B cell (primary cell): ENCODE measurements around the gene GPC3. TPM values are rescaled to one million over a fixed set of nuclear protein-coding genes. Genes with fewer than 3 reads are reported as not detected.

Experiments
- ATAC-seq: fragments of 200-7000 bp; cut with Tn5 transposase; one replicate; pipeline ENCODE4 v1.10.0; 2021; ENCODE audit warnings: low read depth, mild to moderate bottlenecking, moderate number of reproducible peaks, moderate library complexity
- CTCF ChIA-PET: fragments of 350-600 bp; sonication (Branson Sonifier 250); formaldehyde crosslinking; loops from one replicate; lab custom pipeline; 2021; ENCODE audit warnings: antibody characterized with exemption, inconsistent platforms; lab: Charles Lee
- POLR2A ChIA-PET: fragments of 350-600 bp; sonication (Branson Sonifier 250); formaldehyde crosslinking; loops from one replicate; lab custom pipeline; 2021; ENCODE audit warnings: antibody characterized with exemption; lab: Charles Lee
- DNase-seq: peaks from one replicate; pipeline ENCODE4 v3.0.0; 2013
- H2AFZ ChIP-seq: 2 replicates; pipeline ENCODE4 v1.6.1; 2012; ENCODE audit warnings: mild to moderate bottlenecking, low read depth, low read length; ENCODE audit not compliant: insufficient read depth, poor library complexity, severe bottlenecking
- H3K27ac ChIP-seq, 2 donors: 1 replicate in 1 of 2; 2 replicates in 1 of 2; pipeline ENCODE4 v1.5.1; 2012 to 2013; ENCODE audit warnings: low read length in 2 of 2, mild to moderate bottlenecking in 2 of 2, moderate library complexity in 1 of 2
- H3K27me3 ChIP-seq, 4 experiments: fragments of 200-600 bp in 1 of 4; sonication (generic) in 1 of 4; replicated peaks in 1 of 4; 1 replicate in 2 of 4; 2 replicates in 2 of 4; pipeline versions ENCODE4 v1.6.1 to v1.7.0; 2013 to 2016; ENCODE audit warnings: low read length in 3 of 4, mild to moderate bottlenecking in 2 of 4, mixed read lengths in 1 of 4, moderate library complexity in 1 of 4; ENCODE audit not compliant: insufficient read depth in 4 of 4, control insufficient read depth in 3 of 4; ENCODE audit errors: control extremely low read depth in 1 of 4
- H3K36me3 ChIP-seq, 2 experiments: replicated peaks in 1 of 2; 1 replicate in 1 of 2; 2 replicates in 1 of 2; pipeline versions ENCODE4 v1.6.1 to v1.7.1; 2013; ENCODE audit warnings: low read length in 1 of 2; ENCODE audit not compliant: insufficient read depth in 2 of 2, control insufficient read depth in 1 of 2; ENCODE audit errors: control extremely low read depth in 1 of 2, extremely low read depth in 1 of 2
- H3K4me1 ChIP-seq, 2 donors: fragments of 200-600 bp in 1 of 2; sonication (generic) in 1 of 2; 1 replicate in 1 of 2; 2 replicates in 1 of 2; pipeline versions ENCODE4 v1.5.1 to v1.6.1; 2013 to 2017; ENCODE audit warnings: low read length in 2 of 2; ENCODE audit not compliant: control insufficient read depth in 2 of 2, insufficient read depth in 2 of 2
- H3K4me2 ChIP-seq: replicated peaks from 2 replicates; pipeline ENCODE3; 2012; ENCODE audit warnings: mild to moderate bottlenecking, low read depth, low read length; ENCODE audit not compliant: poor library complexity, severe bottlenecking
- H3K4me3 ChIP-seq, 5 experiments: fragments of 200-600 bp in 1 of 5; sonication (generic) in 1 of 5; 1 replicate in 3 of 5; 2 replicates in 2 of 5; pipeline versions ENCODE4 v1.5.1 to v1.7.0; 2011 to 2016; ENCODE audit warnings: low read length in 4 of 5, mild to moderate bottlenecking in 4 of 5, low read depth in 2 of 5, control low read depth in 1 of 5, moderate library complexity in 1 of 5; ENCODE audit not compliant: insufficient read depth in 1 of 5; ENCODE audit errors: control extremely low read depth in 1 of 5, extremely low read depth in 1 of 5
- H3K79me2 ChIP-seq: fragments of 200-600 bp; sonication (generic); one replicate; pipeline ENCODE4 v1.6.0; 2016; ENCODE audit warnings: low read length; ENCODE audit not compliant: control insufficient read depth, insufficient read depth
- H3K9ac ChIP-seq: fragments of 200-600 bp; sonication (generic); 2 replicates; pipeline ENCODE4 v1.6.1; 2017; ENCODE audit warnings: mild to moderate bottlenecking, low read length, moderate library complexity
- H3K9me3 ChIP-seq, 3 donors: one replicate each; pipeline versions ENCODE4 v1.6.1 to v1.7.1; 2013; ENCODE audit warnings: low read length in 2 of 3; ENCODE audit not compliant: control insufficient read depth in 2 of 3, insufficient read depth in 1 of 3; ENCODE audit errors: control extremely low read depth in 1 of 3
- H4K20me1 ChIP-seq: 2 replicates; pipeline ENCODE4 v1.6.0; 2012; ENCODE audit warnings: mild to moderate bottlenecking, low read length; ENCODE audit not compliant: insufficient read depth, control insufficient read depth, poor library complexity, severe bottlenecking
- H3K27ac Mint-ChIP-seq: one replicate; pipeline ENCODE4 v1.8.0; 2021; ENCODE audit warnings: mixed read lengths
- H3K27me3 Mint-ChIP-seq: one replicate; pipeline ENCODE4 v1.8.0; 2021; ENCODE audit warnings: mixed read lengths
- H3K4me1 Mint-ChIP-seq: one replicate; pipeline ENCODE4 v1.8.0; 2021; ENCODE audit warnings: mixed read lengths
- H3K4me3 Mint-ChIP-seq: one replicate; pipeline ENCODE4 v1.8.0; 2021; ENCODE audit warnings: mixed read lengths
- H3K9me3 Mint-ChIP-seq: one replicate; pipeline ENCODE4 v1.8.0; 2022; ENCODE audit warnings: mixed read lengths; ENCODE audit not compliant: insufficient read depth
- CTCF ChIP-seq: fragments of 200-600 bp; IDR thresholded peaks from one replicate; pipeline ENCODE4 v1.8.0; 2022; ENCODE audit warnings: antibody characterized with exemption, mild to moderate bottlenecking
- EZH2 ChIP-seq: IDR thresholded peaks from 2 replicates; pipeline ENCODE4 v1.6.1; 2012; ENCODE audit warnings: borderline replicate concordance, low read depth, mild to moderate bottlenecking, moderate library complexity, low read length; ENCODE audit not compliant: insufficient read depth, poor library complexity, severe bottlenecking
- WGBS: methylation state at CpG from one replicate; pipeline ENCODE4 v1.1.5; 2013; ENCODE audit warnings: missing lambda C conversion rate; ENCODE audit not compliant: insufficient coverage; 5-methylcytosine and 5-hydroxymethylcytosine counted together
- intact Hi-C: fragments of 100-400 bp; cut with micrococcal nuclease; formaldehyde crosslinking; loops from one replicate; pipeline ENCODE4 v1.10.0; 2022
- polyA plus RNA-seq: library from polyadenylated mRNA; depleted of rRNA; stranded (reverse); fragments of >200 nt; gene quantifications from 2 replicates; pipeline ENCODE4 v1.2.3, GENCODE V29; 2012
- total RNA-seq, 2 donors: library from RNA; stranded (reverse); fragments of 120-200 nt in 1 of 2; gene quantifications; 1 replicate in 1 of 2; 2 replicates in 1 of 2; pipeline versions ENCODE4 v1.2.3 to v1.2.4, GENCODE V29; 2013 to 2022

Gene GPC3
- total and polyA plus RNA-seq, 2 donors (not counting 1 experiment from before 2014, with no cell fraction given), result not detected

- H3K9me3 Mint-ChIP-seq, result no peaks in the 10 kb centered on the region
- H3K27me3 Mint-ChIP-seq, result no peaks in the 10 kb centered on the region
- no peak overlapping the region for H3K4me3 ChIP-seq
- no peak overlapping the region for H2AFZ ChIP-seq
- WGBS, result no CpG with 5 or more reads among the region's 3 CpGs
- DNase-seq (no peak), ATAC-seq (no peak)
- no peaks in the 10 kb centered on the region for H3K36me3 ChIP-seq
- H3K4me1 ChIP-seq, result peaks cover 6 to 10% of the 10 kb centered on the region in 2 donors
- intact Hi-C loops, result loop anchor here (10.0 kb wide), 1 partner anchor 465 kb away; no protein-coding TSS in a partner anchor
- no peaks in the 10 kb centered on the region for H3K9me3 ChIP-seq
- POLR2A ChIA-PET, result no interaction called here
- no peak overlapping the region for H3K9ac ChIP-seq
- no peak overlapping the region for H3K4me2 ChIP-seq
- H3K27ac Mint-ChIP-seq, result no peak overlapping the region
- no peak overlapping the region for H3K4me3 Mint-ChIP-seq
- no peak overlapping the region for H3K27ac ChIP-seq
- TF ChIP-seq CTCF (no peak), EZH2 (no peak)
- CTCF ChIA-PET, result interaction anchor here (1.3 kb wide), 1 partner anchor 50 kb away, joined by 3 read pairs; no protein-coding TSS in a partner anchor
- no peaks in the 10 kb centered on the region for H3K79me2 ChIP-seq
- H3K27me3 ChIP-seq, result no peaks in the 10 kb centered on the region
- H4K20me1 ChIP-seq, result no peaks in the 10 kb centered on the region
- H3K4me1 Mint-ChIP-seq, result peaks cover 12% of the 10 kb centered on the region
Measured at GRCh38 chrX:133789829-133790228, 195.6 kb downstream of the GPC3 start.

- no peak for ATAC-seq
- Histone ChIP-seq H3K4me3 (no peak overlapping the region), H4K20me1 (no peaks in the 10 kb centered on the region), H3K9me3 (no peaks in the 10 kb centered on the region), H3K36me3 (no peaks in the 10 kb centered on the region), H3K4me2 (no peak overlapping the region), H3K79me2 (no peaks in the 10 kb centered on the region), H2AFZ (no peak overlapping the region), H3K27ac (no peak overlapping the region), H3K4me1 (peaks cover 36 to 44% of the 10 kb centered on the region in 2 donors), H3K9ac (no peak overlapping the region), H3K27me3 (no peaks in the 10 kb centered on the region)
- peak overlapping the region; percentile 20 for H3K27ac Mint-ChIP-seq
- peaks cover 43% of the 10 kb centered on the region for H3K4me1 Mint-ChIP-seq
- TF ChIP-seq CTCF, result no peak
- TF ChIP-seq EZH2, result no peak
- H3K27me3 Mint-ChIP-seq, result no peaks in the 10 kb centered on the region
- no peak for DNase-seq
- intact Hi-C loops, result no loop called here
- H3K4me3 Mint-ChIP-seq, result no peak overlapping the region
- CTCF ChIA-PET, result interaction anchor here (1.2 kb wide), 1 partner anchor 7 kb away, joined by 6 read pairs; no protein-coding TSS in a partner anchor
- WGBS, result 96% methylated on average over 6 of the region's 8 CpGs
- POLR2A ChIA-PET, result no interaction called here
- no peaks in the 10 kb centered on the region for H3K9me3 Mint-ChIP-seq
Measured at GRCh38 chrX:133786382-133786781, 199.0 kb downstream of the GPC3 start.
